ENCODE data around the gene PTPN13.

- TF ChIP-seq CTCF (IDR thresholded peaks at IDR 0.05): no peak
- TF ChIP-seq POLR2A (IDR thresholded peaks at IDR 0.05): no peak
Observed at GRCh38 chr4:86769794-86770193, 175.7 kb downstream of the PTPN13 start.
